ENCODE data around the gene NUMB. TPM values are rescaled to one million over a fixed set of nuclear protein-coding genes. Genes with fewer than 3 reads are reported as not detected.

NUMB gene
- total RNA-seq, 1 experiment from 2014 or later: 42.0 TPM

DNA sequence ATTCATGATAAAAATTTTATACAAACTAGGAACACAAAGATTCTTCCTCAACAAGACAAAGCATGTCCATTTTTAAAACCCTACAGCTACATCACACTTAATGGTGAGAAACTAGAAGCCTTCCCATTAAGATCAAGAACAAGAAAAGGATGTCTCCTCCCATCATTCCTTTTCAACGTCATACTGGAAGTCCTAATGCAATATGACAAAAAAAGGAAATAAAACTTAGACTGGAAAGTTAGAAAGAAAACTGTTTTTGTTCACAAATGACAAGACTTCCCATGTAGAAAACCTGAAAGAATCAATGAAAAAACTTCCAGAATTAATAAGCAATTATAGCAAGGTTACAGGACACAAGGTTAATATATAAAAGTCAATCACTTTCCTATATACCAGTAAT, 82.5 kb downstream of the NUMB start:
- ChIA-PET POLR2A (no interaction called here), CTCF (interaction anchor here (1.3 kb wide), 1 partner anchor 81 kb away, joined by 3 read pairs; no protein-coding TSS in a partner anchor)
- Mint-ChIP-seq H3K4me3 (no peak overlapping the region), H3K36me3 (no peaks in the 10 kb centered on the region), H3K9me3 (no peaks in the 10 kb centered on the region), H3K27me3 (ENCODE audit: low read depth) (no peaks in the 10 kb centered on the region), H3K27ac (no peak overlapping the region), H3K4me1 (peaks cover 6% of the 10 kb centered on the region)
- no peak for DNase-seq (ENCODE audit: low spot score)
- TF ChIP-seq MYBL2 (CRISPR knock-in tag; IDR thresholded peaks at IDR 0.05) (no peak), TEAD1 (CRISPR knock-in tag; IDR thresholded peaks at IDR 0.05) (no peak), GRHL2 (CRISPR knock-in tag; IDR thresholded peaks at IDR 0.05; ENCODE audit: insufficient replicate concordance, severe bottlenecking) (no peak), NR1H2 (CRISPR knock-in tag; IDR thresholded peaks at IDR 0.05) (no peak), SMAD4 (CRISPR knock-in tag; IDR thresholded peaks at IDR 0.05) (no peak)
- TF ChIP-seq, protein P1, sequence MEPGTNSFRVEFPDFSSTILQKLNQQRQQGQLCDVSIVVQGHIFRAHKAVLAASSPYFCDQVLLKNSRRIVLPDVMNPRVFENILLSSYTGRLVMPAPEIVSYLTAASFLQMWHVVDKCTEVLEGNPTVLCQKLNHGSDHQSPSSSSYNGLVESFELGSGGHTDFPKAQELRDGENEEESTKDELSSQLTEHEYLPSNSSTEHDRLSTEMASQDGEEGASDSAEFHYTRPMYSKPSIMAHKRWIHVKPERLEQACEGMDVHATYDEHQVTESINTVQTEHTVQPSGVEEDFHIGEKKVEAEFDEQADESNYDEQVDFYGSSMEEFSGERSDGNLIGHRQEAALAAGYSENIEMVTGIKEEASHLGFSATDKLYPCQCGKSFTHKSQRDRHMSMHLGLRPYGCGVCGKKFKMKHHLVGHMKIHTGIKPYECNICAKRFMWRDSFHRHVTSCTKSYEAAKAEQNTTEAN (CRISPR knock-in tag; IDR thresholded peaks at IDR 0.05): no peak
- TF ChIP-seq, protein P2, sequence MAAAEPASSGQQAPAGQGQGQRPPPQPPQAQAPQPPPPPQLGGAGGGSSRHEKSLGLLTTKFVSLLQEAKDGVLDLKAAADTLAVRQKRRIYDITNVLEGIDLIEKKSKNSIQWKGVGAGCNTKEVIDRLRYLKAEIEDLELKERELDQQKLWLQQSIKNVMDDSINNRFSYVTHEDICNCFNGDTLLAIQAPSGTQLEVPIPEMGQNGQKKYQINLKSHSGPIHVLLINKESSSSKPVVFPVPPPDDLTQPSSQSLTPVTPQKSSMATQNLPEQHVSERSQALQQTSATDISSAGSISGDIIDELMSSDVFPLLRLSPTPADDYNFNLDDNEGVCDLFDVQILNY (CRISPR knock-in tag; IDR thresholded peaks at IDR 0.05): no peak
- TF ChIP-seq, protein P3, sequence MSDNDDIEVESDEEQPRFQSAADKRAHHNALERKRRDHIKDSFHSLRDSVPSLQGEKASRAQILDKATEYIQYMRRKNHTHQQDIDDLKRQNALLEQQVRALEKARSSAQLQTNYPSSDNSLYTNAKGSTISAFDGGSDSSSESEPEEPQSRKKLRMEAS (CRISPR knock-in tag; IDR thresholded peaks at IDR 0.05): no peak
- TF ChIP-seq, protein P4, sequence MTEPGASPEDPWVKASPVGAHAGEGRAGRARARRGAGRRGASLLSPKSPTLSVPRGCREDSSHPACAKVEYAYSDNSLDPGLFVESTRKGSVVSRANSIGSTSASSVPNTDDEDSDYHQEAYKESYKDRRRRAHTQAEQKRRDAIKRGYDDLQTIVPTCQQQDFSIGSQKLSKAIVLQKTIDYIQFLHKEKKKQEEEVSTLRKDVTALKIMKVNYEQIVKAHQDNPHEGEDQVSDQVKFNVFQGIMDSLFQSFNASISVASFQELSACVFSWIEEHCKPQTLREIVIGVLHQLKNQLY (CRISPR knock-in tag; IDR thresholded peaks at IDR 0.05): no peak
- no peak for ATAC-seq

DNA sequence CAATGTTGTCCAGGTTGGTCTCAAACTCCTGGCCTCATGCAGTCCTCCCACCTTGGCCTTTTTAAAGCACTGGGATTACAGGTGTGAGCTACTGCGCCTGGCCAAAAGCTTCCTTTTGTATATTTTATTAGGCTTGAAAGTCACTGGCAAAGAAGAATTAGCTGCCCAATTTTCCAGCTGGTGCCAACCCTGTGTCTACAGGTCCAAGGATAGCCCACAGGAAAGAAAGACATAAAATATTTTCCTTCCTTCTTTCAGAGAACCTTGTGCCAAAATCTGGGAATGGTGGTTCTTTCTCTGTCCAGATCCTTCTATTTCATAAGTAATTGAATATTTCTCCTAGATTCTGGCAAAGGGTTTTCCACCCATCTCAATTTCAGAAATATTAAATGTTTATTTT, 84.1 kb downstream of the NUMB start:
- H3K9me3 Mint-ChIP-seq: no peaks in the 10 kb centered on the region
- ChIA-PET POLR2A (interaction anchor here (0.6 kb wide), 1 partner anchor 77 kb away, joined by 4 read pairs; no protein-coding TSS in a partner anchor), CTCF (interaction anchor here (0.9 to 2.1 kb wide), 2 partner anchors 49 to 79 kb away, joined by 5 to 8 read pairs; no protein-coding TSS in a partner anchor)
- H3K27me3 Mint-ChIP-seq (ENCODE audit: low read depth): no peaks in the 10 kb centered on the region
- no peak for DNase-seq (ENCODE audit: low spot score)
- no peaks in the 10 kb centered on the region for H3K36me3 Mint-ChIP-seq
- ATAC-seq: no peak
- H3K4me1 Mint-ChIP-seq: no peaks in the 10 kb centered on the region
- H3K27ac Mint-ChIP-seq: no peak overlapping the region
- no peak overlapping the region for H3K4me3 Mint-ChIP-seq
- TF ChIP-seq, protein P5, sequence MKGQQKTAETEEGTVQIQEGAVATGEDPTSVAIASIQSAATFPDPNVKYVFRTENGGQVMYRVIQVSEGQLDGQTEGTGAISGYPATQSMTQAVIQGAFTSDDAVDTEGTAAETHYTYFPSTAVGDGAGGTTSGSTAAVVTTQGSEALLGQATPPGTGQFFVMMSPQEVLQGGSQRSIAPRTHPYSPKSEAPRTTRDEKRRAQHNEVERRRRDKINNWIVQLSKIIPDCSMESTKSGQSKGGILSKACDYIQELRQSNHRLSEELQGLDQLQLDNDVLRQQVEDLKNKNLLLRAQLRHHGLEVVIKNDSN (CRISPR knock-in tag; IDR thresholded peaks at IDR 0.05): no peak
- TF ChIP-seq NFATC4 (CRISPR knock-in tag; IDR thresholded peaks at IDR 0.05) (no peak), ESRRA (CRISPR knock-in tag; IDR thresholded peaks at IDR 0.05; ENCODE audit: borderline replicate concordance) (no peak), ZNF219 (CRISPR knock-in tag; IDR thresholded peaks at IDR 0.05; ENCODE audit: borderline replicate concordance) (no peak), NR3C1 (CRISPR knock-in tag; conservative IDR thresholded peaks at IDR 0.05; ENCODE audit: low read depth) (no peak), FOXP1 (CRISPR knock-in tag; IDR thresholded peaks at IDR 0.05; ENCODE audit: borderline replicate concordance) (no peak), CBFB (CRISPR knock-in tag; IDR thresholded peaks at IDR 0.05; ENCODE audit: low read depth) (no peak), ZNF263 (CRISPR knock-in tag; IDR thresholded peaks at IDR 0.05; ENCODE audit: low read depth) (no peak), NR2C2 (CRISPR knock-in tag; IDR thresholded peaks at IDR 0.05) (no peak), ETV6 (CRISPR knock-in tag; IDR thresholded peaks at IDR 0.05) (no peak)
- TF ChIP-seq, protein P6, sequence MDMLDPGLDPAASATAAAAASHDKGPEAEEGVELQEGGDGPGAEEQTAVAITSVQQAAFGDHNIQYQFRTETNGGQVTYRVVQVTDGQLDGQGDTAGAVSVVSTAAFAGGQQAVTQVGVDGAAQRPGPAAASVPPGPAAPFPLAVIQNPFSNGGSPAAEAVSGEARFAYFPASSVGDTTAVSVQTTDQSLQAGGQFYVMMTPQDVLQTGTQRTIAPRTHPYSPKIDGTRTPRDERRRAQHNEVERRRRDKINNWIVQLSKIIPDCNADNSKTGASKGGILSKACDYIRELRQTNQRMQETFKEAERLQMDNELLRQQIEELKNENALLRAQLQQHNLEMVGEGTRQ (CRISPR knock-in tag; IDR thresholded peaks at IDR 0.05): no peak
- TF ChIP-seq, protein P7, sequence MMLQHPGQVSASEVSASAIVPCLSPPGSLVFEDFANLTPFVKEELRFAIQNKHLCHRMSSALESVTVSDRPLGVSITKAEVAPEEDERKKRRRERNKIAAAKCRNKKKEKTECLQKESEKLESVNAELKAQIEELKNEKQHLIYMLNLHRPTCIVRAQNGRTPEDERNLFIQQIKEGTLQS (CRISPR knock-in tag; conservative IDR thresholded peaks at IDR 0.05): no peak
- TF ChIP-seq, protein P4 (CRISPR knock-in tag; IDR thresholded peaks at IDR 0.05): no peak
- TF ChIP-seq, protein P8, sequence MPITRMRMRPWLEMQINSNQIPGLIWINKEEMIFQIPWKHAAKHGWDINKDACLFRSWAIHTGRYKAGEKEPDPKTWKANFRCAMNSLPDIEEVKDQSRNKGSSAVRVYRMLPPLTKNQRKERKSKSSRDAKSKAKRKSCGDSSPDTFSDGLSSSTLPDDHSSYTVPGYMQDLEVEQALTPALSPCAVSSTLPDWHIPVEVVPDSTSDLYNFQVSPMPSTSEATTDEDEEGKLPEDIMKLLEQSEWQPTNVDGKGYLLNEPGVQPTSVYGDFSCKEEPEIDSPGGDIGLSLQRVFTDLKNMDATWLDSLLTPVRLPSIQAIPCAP (CRISPR knock-in tag; IDR thresholded peaks at IDR 0.05): no peak
- TF ChIP-seq, protein P9, sequence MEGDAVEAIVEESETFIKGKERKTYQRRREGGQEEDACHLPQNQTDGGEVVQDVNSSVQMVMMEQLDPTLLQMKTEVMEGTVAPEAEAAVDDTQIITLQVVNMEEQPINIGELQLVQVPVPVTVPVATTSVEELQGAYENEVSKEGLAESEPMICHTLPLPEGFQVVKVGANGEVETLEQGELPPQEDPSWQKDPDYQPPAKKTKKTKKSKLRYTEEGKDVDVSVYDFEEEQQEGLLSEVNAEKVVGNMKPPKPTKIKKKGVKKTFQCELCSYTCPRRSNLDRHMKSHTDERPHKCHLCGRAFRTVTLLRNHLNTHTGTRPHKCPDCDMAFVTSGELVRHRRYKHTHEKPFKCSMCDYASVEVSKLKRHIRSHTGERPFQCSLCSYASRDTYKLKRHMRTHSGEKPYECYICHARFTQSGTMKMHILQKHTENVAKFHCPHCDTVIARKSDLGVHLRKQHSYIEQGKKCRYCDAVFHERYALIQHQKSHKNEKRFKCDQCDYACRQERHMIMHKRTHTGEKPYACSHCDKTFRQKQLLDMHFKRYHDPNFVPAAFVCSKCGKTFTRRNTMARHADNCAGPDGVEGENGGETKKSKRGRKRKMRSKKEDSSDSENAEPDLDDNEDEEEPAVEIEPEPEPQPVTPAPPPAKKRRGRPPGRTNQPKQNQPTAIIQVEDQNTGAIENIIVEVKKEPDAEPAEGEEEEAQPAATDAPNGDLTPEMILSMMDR (IDR thresholded peaks at IDR 0.05): no peak
- TF ChIP-seq, protein P10, sequence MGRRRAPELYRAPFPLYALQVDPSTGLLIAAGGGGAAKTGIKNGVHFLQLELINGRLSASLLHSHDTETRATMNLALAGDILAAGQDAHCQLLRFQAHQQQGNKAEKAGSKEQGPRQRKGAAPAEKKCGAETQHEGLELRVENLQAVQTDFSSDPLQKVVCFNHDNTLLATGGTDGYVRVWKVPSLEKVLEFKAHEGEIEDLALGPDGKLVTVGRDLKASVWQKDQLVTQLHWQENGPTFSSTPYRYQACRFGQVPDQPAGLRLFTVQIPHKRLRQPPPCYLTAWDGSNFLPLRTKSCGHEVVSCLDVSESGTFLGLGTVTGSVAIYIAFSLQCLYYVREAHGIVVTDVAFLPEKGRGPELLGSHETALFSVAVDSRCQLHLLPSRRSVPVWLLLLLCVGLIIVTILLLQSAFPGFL (CRISPR knock-in tag; IDR thresholded peaks at IDR 0.05; ENCODE audit: borderline replicate concordance): no peak

Data from WTC11 (cell line).